Activated gamma-delta T cell treated with anti-CD3 and anti-CD28 coated beads, Interleukin-2, amount 50 U/mL, for 16 hours (primary cell): ENCODE measurements around the gene F8A2.
"Not testable (repeated sequence)": the region's sequence is repeated elsewhere in the genome, so short reads cannot be mapped to it uniquely, and the experiment has no call there.

ENCODE experiments used
- DNase-seq: peaks from one replicate; pipeline ENCODE4 v3.0.0-alpha.2; 2020; ENCODE audit warnings: low read depth

The F8A2 gene

GRCh38 chrX:155381843-155382528 is at the start of gene F8A2:
F8A2 (plus strand) TSS chrX:155382095; CDS start chrX:155382115, 20 bp downstream.
- DNase-seq = not testable (repeated sequence)

- no peak for DNase-seq
These were observed 48.3 kb upstream of the F8A2 start for GRCh38 chrX:155333544-155334100.

GRCh38 chrX:155334486-155335336 is 47.2 kb upstream of the F8A2 start, which contains the start of gene CLIC2:
CLIC2 (minus strand) TSS chrX:155334614; CDS start chrX:155334427, 187 bp downstream.
- DNase-seq = no peak

- DNase-seq = not testable (repeated sequence)
These were observed 46.6 kb upstream of the F8A2 start for GRCh38 chrX:155335337-155335712.

- not testable (repeated sequence) for DNase-seq
These were observed 36.2 kb upstream of the F8A2 start for GRCh38 chrX:155345689-155346088.

- not testable (repeated sequence) for DNase-seq
These were observed 32.4 kb upstream of the F8A2 start for GRCh38 chrX:155349448-155349847.

- DNase-seq = not testable (repeated sequence)
These were observed 18.2 kb upstream of the F8A2 start for GRCh38 chrX:155363712-155364111.

- not testable (repeated sequence) for DNase-seq
These were observed 8.0 kb upstream of the F8A2 start for GRCh38 chrX:155373777-155374458.

GRCh38 chrX:155379802-155380201 is 2.1 kb upstream of the F8A2 start:
- DNase-seq = not testable (repeated sequence)

- DNase-seq = not testable (repeated sequence)
These were observed 653 bp downstream of the F8A2 start for GRCh38 chrX:155382529-155382967.

GRCh38 chrX:155389634-155390033 is 7.7 kb downstream of the F8A2 start:
- no peak for DNase-seq

GRCh38 chrX:155394747-155395276 is 12.9 kb downstream of the F8A2 start:
- not testable (repeated sequence) for DNase-seq

GRCh38 chrX:155406429-155406828 is 24.5 kb downstream of the F8A2 start:
- no peak for DNase-seq

- DNase-seq = no peak
These were observed 35.9 kb downstream of the F8A2 start for GRCh38 chrX:155417769-155418168.
